GM19025 (cell line): ENCODE results near the gene ZNF813.
"Not testable (repeated sequence)": the region's sequence is repeated elsewhere in the genome, so short reads cannot be mapped to it uniquely, and the experiment has no call there.

Source experiments
- ATAC-seq: cut with Tn5 transposase; IDR thresholded peaks from one replicate; pipeline ENCODE4 v1.9.1; 2021; ENCODE audit warnings: mild to moderate bottlenecking, low read depth, moderate library complexity; ENCODE audit not compliant: unreplicated experiment

The ZNF813 gene

GRCh38 chr19:53467485-53468262, at the start of gene ZNF813:
ZNF813 (plus strand) TSS chr19:53467733; CDS start chr19:53483823, 16,090 bp downstream.
- peak; percentile 91 for ATAC-seq

- ATAC-seq, result not testable (repeated sequence)
Measured at GRCh38 chr19:53420520-53421315, 46.8 kb upstream of the ZNF813 start.

GRCh38 chr19:53422551-53422950, 45.0 kb upstream of the ZNF813 start:
- ATAC-seq, result no peak

DNA sequence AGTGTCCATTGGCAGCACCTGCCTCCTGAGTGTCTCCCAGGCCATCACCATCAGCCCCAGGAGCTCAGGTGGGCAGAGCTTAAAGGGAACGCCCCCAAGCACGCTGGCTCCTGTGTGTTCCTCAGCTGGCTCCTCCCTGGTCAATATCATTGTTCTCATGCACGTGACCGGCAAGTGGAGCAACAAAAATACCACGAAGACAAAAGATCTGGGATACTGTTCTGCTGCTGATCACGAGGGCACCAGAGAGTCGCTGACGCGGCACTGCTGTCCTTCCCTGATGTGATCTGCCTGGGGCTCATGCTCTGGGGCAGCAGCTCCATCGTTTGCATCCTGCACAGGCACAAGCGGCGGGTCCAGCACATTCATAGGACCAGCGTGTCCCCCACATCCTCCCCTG, 44.5 kb upstream of the ZNF813 start:
- ATAC-seq, result not testable (repeated sequence)

DNA sequence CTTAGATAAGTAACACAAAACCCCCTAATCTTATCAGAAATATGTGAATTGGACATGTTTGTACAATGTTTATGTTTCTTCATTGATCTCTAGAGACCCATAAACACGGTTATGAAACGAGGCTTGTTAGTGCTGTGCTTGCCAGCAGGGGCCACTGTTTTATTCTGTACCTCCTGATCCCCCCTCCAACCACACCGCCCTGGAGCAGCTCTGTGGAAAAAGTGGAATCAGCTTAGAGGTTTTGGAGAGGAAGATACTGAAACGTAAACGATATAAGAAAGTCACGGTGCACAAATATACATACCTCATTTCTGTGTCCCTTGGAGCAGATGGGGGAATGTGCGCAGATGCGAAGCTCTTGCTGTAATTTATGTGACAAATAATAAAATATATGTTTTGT, 43.9 kb upstream of the ZNF813 start:
- ATAC-seq, result not testable (repeated sequence)

DNA sequence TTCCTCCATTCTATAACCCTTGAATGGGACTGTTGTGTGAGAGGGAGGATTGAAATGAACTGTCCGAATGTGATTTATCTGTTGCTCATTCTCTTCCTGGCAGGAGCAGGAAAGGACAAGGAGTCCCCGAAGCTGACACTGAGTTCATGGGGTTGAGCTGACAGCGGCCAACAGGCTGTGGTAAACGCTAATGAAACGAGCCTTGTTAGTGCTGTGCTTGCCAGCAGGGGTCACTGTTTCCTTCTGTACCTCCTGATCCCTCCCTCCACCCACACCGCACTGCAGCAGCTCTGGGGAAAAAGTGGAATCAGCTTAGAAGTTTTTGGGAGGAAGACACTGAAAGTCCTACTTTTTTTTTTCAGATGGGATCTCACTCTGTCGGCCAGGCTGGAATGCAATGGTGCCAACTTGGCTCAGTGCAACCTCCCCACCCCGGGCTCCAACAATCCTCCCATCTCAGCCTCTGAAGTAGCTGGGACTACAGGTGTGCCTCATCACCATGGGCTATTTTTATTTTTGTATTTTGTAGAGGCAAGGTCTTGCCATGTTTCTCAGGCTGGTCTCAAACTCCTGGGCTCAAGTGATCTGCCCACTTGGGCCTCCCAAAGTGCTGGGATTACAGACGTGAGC, 42.5 kb upstream of the ZNF813 start:
- ATAC-seq, result no peak

GRCh38 chr19:53431399-53432087, 36.0 kb upstream of the ZNF813 start, which contains the start of gene ZNF761:
ZNF761 (plus strand) TSS chr19:53431984; CDS start chr19:53447269, 15,285 bp downstream.
- ATAC-seq, result peak; percentile 97

GRCh38 chr19:53432088-53432661, 35.4 kb upstream of the ZNF813 start:
- ATAC-seq, result peak; percentile 21

DNA sequence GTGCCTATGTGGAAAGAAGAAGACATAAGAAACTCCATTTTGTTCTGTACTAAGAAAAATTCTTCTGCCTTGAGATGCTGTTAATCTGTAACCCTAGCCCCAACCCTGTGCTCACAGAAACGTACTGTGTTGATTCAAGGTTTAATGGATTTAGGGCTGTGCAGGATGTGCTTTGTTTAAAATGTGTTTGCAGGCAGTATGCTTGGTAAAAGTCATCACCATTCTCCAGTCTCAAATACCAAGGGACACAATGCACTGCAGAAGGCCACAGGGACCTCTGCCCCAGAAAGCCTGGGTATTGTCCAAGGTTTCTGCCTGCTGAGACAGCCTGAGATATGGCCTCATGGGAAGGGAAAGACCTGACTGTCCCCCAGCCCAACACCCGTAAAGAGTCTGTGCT, 23.7 kb upstream of the ZNF813 start:
- not testable (repeated sequence) for ATAC-seq

- not testable (repeated sequence) for ATAC-seq
Measured at GRCh38 chr19:53447196-53447595, 20.3 kb upstream of the ZNF813 start.

- no peak for ATAC-seq
Measured at GRCh38 chr19:53455828-53456227, 11.7 kb upstream of the ZNF813 start.

- not testable (repeated sequence) for ATAC-seq
Measured at GRCh38 chr19:53460131-53460721, 7.3 kb upstream of the ZNF813 start.

- no peak for ATAC-seq
Measured at GRCh38 chr19:53461866-53462265, 5.7 kb upstream of the ZNF813 start.

- no peak for ATAC-seq
Measured at GRCh38 chr19:53462861-53463260, 4.7 kb upstream of the ZNF813 start.

DNA sequence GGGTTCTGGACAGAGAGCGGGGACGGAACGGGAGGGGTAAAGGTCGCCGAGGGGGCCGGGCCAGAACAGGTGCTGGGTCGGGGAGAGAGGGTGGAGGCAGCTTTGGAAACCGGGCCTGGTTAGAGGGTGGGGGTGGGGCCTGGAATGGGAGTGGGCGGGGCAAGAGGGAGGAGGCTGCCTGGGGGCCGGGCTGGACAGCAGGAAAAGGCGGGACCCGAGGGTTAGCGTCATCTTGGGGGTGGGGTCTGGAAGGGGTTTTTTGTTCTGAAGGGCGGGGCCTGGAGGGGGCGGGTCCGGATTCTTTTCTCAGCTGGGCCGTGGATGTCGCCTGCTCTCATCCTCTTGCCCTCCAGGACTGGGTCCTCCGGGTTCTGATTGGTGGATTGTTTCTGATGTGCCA, 4.3 kb upstream of the ZNF813 start:
- no peak for ATAC-seq

DNA sequence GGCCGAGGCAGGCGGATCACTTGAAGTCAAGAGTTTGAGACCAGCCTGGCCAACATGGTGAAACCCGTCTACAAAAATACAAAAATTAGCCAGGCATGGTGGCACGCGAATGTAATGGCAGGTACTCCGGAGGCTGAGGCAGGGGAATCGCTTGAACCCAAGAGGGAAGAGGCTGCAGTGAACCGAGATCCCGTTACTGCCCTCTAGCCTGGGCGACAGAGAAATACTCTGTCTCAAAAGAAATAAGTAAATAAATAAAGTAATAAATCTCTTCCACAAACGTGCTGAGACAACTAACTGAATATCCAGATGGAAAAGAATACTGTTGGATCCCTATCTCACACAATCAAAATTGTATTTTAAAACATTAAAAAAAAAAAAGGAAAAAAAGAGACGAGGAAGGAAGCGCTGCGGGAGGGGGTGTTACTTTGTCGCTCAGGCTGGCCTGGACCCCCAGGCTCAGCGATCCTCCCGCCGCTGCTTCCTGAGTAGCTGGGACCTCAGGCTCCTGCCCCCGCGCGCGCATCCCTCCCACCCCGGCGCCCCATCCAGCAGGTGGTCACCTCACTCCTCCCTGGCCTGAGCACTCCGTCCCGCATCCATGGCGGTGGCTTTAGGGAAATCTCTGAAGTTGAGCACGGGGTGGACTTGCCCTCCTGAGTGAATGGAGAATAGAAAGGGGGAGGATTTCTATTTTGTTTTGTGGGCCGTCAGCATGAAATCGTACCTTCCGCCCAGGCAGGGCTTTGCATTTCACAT, 628 bp upstream of the ZNF813 start:
- peak; percentile 27 for ATAC-seq

GRCh38 chr19:53468628-53469027, 1.1 kb downstream of the ZNF813 start:
- ATAC-seq, result not testable (repeated sequence)

DNA sequence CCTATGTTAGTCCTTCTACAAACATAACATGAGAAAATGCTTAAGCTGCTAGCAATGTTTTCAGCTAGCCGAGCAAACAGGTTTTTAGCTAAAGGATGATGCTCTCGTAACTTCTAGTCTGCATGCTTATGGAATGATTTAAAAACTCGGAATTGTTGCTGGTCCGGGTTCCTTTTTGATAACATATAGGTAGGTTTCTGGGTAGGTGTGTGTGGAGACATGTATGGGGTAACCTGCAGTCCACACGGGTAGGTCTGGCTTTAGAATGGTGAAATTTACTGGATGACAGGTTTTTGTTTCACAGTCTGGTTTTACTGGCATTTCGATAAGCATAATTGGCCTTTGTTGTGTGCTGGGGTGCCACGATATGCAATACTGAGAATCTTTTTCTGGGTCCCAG, 4.4 kb downstream of the ZNF813 start:
- no peak for ATAC-seq

GRCh38 chr19:53474832-53475231, 7.3 kb downstream of the ZNF813 start:
- ATAC-seq, result not testable (repeated sequence)
